IMR-90 (cell line): Measurements from ENCODE around the gene TMED8. TPM values are rescaled to one million over a fixed set of nuclear protein-coding genes. Genes with fewer than 3 reads are reported as not detected.

ENCODE experiments used
- ATAC-seq: fragments of 200-7000 bp; cut with Tn5 transposase; 2 replicates; pipeline ENCODE4 v1.9.1; 2020; ENCODE audit warnings: low read depth, mild to moderate bottlenecking, moderate library complexity
- BruUV-seq: library from RNA; stranded (reverse); fragments of 400-500 nt; replicated peaks from 2 replicates; lab custom pipeline; 2021; lab: Mats Ljungman, UMichigan
- CTCF ChIA-PET: fragments of 300-600 bp; formaldehyde crosslinking; extraction: SDS; loops from one replicate; lab custom pipeline; 2021; ENCODE audit warnings: antibody characterized with exemption; lab: Yijun Ruan, JAX
- POLR2A ChIA-PET: fragments of 300-600 bp; sonication (Branson Sonifier 250); formaldehyde crosslinking; loops from one replicate; lab custom pipeline; 2022; ENCODE audit warnings: antibody characterized with exemption; ENCODE audit not compliant: unreplicated experiment; lab: Charles Lee
- DNase-seq: peaks from one replicate; pipeline ENCODE4 v3.0.0; 2013
- H2AFZ ChIP-seq: replicated peaks from 2 replicates; pipeline ENCODE3; 2013; ENCODE audit warnings: low read length, mild to moderate bottlenecking; ENCODE audit not compliant: poor library complexity
- H2AK5ac ChIP-seq: 2 replicates; pipeline ENCODE4 v1.6.1; 2013; ENCODE audit warnings: low read depth, low read length, inconsistent platforms
- H2AK9ac ChIP-seq: replicated peaks from 2 replicates; pipeline ENCODE3; 2013; ENCODE audit warnings: mild to moderate bottlenecking, low read depth, low read length, moderate library complexity; ENCODE audit not compliant: poor library complexity
- H2BK120ac ChIP-seq: 2 replicates; pipeline ENCODE4 v1.6.1; 2013; ENCODE audit warnings: low read depth, low read length, inconsistent platforms
- H2BK15ac ChIP-seq: 3 replicates; pipeline ENCODE4 v1.6.1; 2013; ENCODE audit warnings: low read depth, low read length, inconsistent platforms
- H2BK20ac ChIP-seq: 2 replicates; pipeline ENCODE4 v1.6.1; 2013; ENCODE audit warnings: low read depth, mild to moderate bottlenecking, inconsistent platforms, low read length, moderate library complexity
- H2BK5ac ChIP-seq: 2 replicates; pipeline ENCODE4 v1.6.1; 2013; ENCODE audit warnings: mild to moderate bottlenecking, low read depth, low read length, inconsistent platforms; ENCODE audit not compliant: poor library complexity, severe bottlenecking
- H3K14ac ChIP-seq: replicated peaks from 2 replicates; pipeline ENCODE4 v1.6.1; 2013; ENCODE audit warnings: low read depth, low read length, inconsistent platforms
- H3K18ac ChIP-seq: 2 replicates; pipeline ENCODE4 v1.6.1; 2013; ENCODE audit warnings: low read depth, low read length, control low read depth
- H3K23ac ChIP-seq: 2 replicates; pipeline ENCODE4 v1.6.1; 2013; ENCODE audit warnings: low read depth, low read length, inconsistent platforms
- H3K27ac ChIP-seq: 2 replicates; pipeline ENCODE4 v1.5.1; 2013; ENCODE audit warnings: mild to moderate bottlenecking, control low read depth, low read length; ENCODE audit not compliant: insufficient read depth
- H3K27me3 ChIP-seq: 2 replicates; pipeline ENCODE4 v1.6.1; 2013; ENCODE audit warnings: low read length; ENCODE audit not compliant: control insufficient read depth, insufficient read depth
- H3K36me3 ChIP-seq: 2 replicates; pipeline ENCODE4 v1.6.1; 2013; ENCODE audit warnings: low read length, mixed read lengths; ENCODE audit not compliant: control insufficient read depth, insufficient read depth
- H3K4ac ChIP-seq: 2 replicates; pipeline ENCODE4 v1.6.1; 2013; ENCODE audit warnings: low read depth, low read length, inconsistent platforms
- H3K4me1 ChIP-seq: 2 replicates; pipeline ENCODE4 v1.6.1; 2013; ENCODE audit warnings: low read length, mixed read lengths; ENCODE audit not compliant: control insufficient read depth, insufficient read depth
- H3K4me2 ChIP-seq: 2 replicates; pipeline ENCODE4 v1.6.1; 2013; ENCODE audit warnings: low read depth, mild to moderate bottlenecking, control low read depth, low read length, moderate library complexity
- H3K4me3 ChIP-seq: 2 replicates; pipeline ENCODE4 v1.5.1; 2013; ENCODE audit warnings: low read depth, mild to moderate bottlenecking, control low read depth, low read length, moderate library complexity; ENCODE audit not compliant: insufficient read depth
- H3K56ac ChIP-seq: 2 replicates; pipeline ENCODE4 v1.6.1; 2013; ENCODE audit warnings: low read length, inconsistent platforms; ENCODE audit not compliant: insufficient read depth; ENCODE audit errors: extremely low read depth
- H3K79me1 ChIP-seq, 2 experiments: 2 replicates each; pipeline ENCODE4 v1.6.1; 2013; ENCODE audit warnings: low read length in 2 of 2, inconsistent platforms in 1 of 2, low read depth in 1 of 2
- H3K9ac ChIP-seq: 2 replicates; pipeline ENCODE4 v1.6.1; 2013; ENCODE audit warnings: low read depth, low read length, control low read depth
- H3K9me1 ChIP-seq: 2 replicates; pipeline ENCODE4 v1.6.1; 2013; ENCODE audit warnings: low read length, inconsistent platforms; ENCODE audit not compliant: insufficient read depth
- H3K9me3 ChIP-seq: 2 replicates; pipeline ENCODE4 v1.6.1; 2013; ENCODE audit warnings: low read length; ENCODE audit not compliant: control insufficient read depth, insufficient read depth
- H4K20me1 ChIP-seq: 2 replicates; pipeline ENCODE4 v1.6.1; 2013; ENCODE audit warnings: low read length, inconsistent platforms; ENCODE audit not compliant: insufficient read depth
- H4K5ac ChIP-seq: 2 replicates; pipeline ENCODE4 v1.6.1; 2013; ENCODE audit warnings: mild to moderate bottlenecking, low read depth, low read length, control low read depth
- H4K8ac ChIP-seq, 2 experiments: 2 replicates each; pipeline ENCODE4 v1.6.1; 2013; ENCODE audit warnings: low read depth in 2 of 2, low read length in 2 of 2, control low read depth in 1 of 2, inconsistent platforms in 1 of 2
- H4K91ac ChIP-seq: 2 replicates; pipeline ENCODE4 v1.6.1; 2013; ENCODE audit warnings: low read depth, low read length, inconsistent platforms; ENCODE audit not compliant: insufficient read depth
- BHLHE40 ChIP-seq: fragments of 150-350 bp; IDR thresholded peaks from 2 replicates; pipeline ENCODE4 v1.6.1; 2016; ENCODE audit warnings: mild to moderate bottlenecking, low read depth, low read length
- CEBPB ChIP-seq: IDR thresholded peaks from 2 replicates; pipeline ENCODE4 v1.6.1; 2012; ENCODE audit warnings: low read depth, low read length, improper control_type of control experiment
- CHD1 ChIP-seq: IDR thresholded peaks from 2 replicates; pipeline ENCODE4 v1.6.1; 2012; ENCODE audit warnings: low read depth, low read length, improper control_type of control experiment
- FOS ChIP-seq: fragments of 150-350 bp; IDR thresholded peaks from 2 replicates; pipeline ENCODE4 v1.6.1; 2016; ENCODE audit warnings: low read depth, low read length
- MAFK ChIP-seq: IDR thresholded peaks from 2 replicates; pipeline ENCODE4 v1.6.1; 2012; ENCODE audit warnings: low read depth, low read length, improper control_type of control experiment
- MAZ ChIP-seq: IDR thresholded peaks from 2 replicates; pipeline ENCODE4 v1.6.1; 2012; ENCODE audit warnings: low read depth, mild to moderate bottlenecking, low read length, improper control_type of control experiment, moderate library complexity, borderline replicate concordance
- MXI1 ChIP-seq: IDR thresholded peaks from 2 replicates; pipeline ENCODE4 v1.6.1; 2012; ENCODE audit warnings: low read depth, mild to moderate bottlenecking, low read length, moderate library complexity, borderline replicate concordance
- NFE2L2 ChIP-seq: fragments of 150-350 bp; IDR thresholded peaks from 2 replicates; pipeline ENCODE4 v1.6.1; 2016; ENCODE audit warnings: low read depth, mild to moderate bottlenecking, low read length
- POLR2A ChIP-seq: IDR thresholded peaks from 2 replicates; pipeline ENCODE4 v1.6.1; 2012; ENCODE audit warnings: mild to moderate bottlenecking, low read depth, low read length
- RAD21 ChIP-seq: IDR thresholded peaks from 2 replicates; pipeline ENCODE4 v1.6.1; 2012; ENCODE audit warnings: low read length, improper control_type of control experiment
- RCOR1 ChIP-seq: IDR thresholded peaks from 2 replicates; pipeline ENCODE4 v1.6.1; 2012; ENCODE audit warnings: mild to moderate bottlenecking, low read length, improper control_type of control experiment; ENCODE audit not compliant: insufficient replicate concordance
- RFX5 ChIP-seq: IDR thresholded peaks from 2 replicates; pipeline ENCODE4 v1.8.0; 2012; ENCODE audit warnings: low read depth, mild to moderate bottlenecking, low read length, moderate library complexity
- SMC3 ChIP-seq: fragments of 150-350 bp; IDR thresholded peaks from 2 replicates; pipeline ENCODE4 v1.6.1; 2016; ENCODE audit warnings: low read depth, mild to moderate bottlenecking, antibody characterized with exemption, low read length, moderate library complexity
- WGBS, 2 experiments: methylation state at CpG; one replicate each; pipeline versions ENCODE4 v1.1.5 to v1.1.7; 2013; ENCODE audit warnings: missing lambda C conversion rate in 2 of 2; ENCODE audit not compliant: insufficient read length in 1 of 2; ENCODE audit errors: extremely low coverage in 2 of 2; 5-methylcytosine and 5-hydroxymethylcytosine counted together
- dilution Hi-C: fragments of 300-500 bp; cut with HindIII; formaldehyde crosslinking; loops from one replicate; pipeline ENCODE4 v1.14.3; 2018; ENCODE audit warnings: low sequenced_read_pairs; ENCODE audit not compliant: unreplicated experiment
- in situ Hi-C: fragments of 300-500 bp; cut with MboI; formaldehyde crosslinking; loops from 3 replicates; pipeline ENCODE4 v1.14.3; 2019; ENCODE audit warnings: low sequenced_read_pairs, inconsistent platforms, mixed read lengths
- intact Hi-C: fragments of 100-400 bp; cut with micrococcal nuclease; formaldehyde crosslinking; loops from 2 replicates; pipeline ENCODE4 v1.10.0; 2022
- polyA plus RNA-seq, 3 experiments: library from polyadenylated mRNA; depleted of rRNA; stranded (reverse); fragments of >200 nt; gene quantifications; 2 replicates each; pipeline ENCODE4 v1.2.3, GENCODE V29; 2012; ENCODE audit warnings: low replicate concordance in 1 of 3
- total RNA-seq: library from RNA; depleted of rRNA; stranded (reverse); fragments of >200 nt; gene quantifications from 2 replicates; pipeline ENCODE4 v1.2.3, GENCODE V29; 2012
- TF ChIP-seq, protein P1 (sequence below): conservative IDR thresholded peaks from 2 replicates; pipeline ENCODE4 v1.5.1; 2012; ENCODE audit warnings: mild to moderate bottlenecking, low read depth, low read length, improper control_type of control experiment
- TF ChIP-seq, protein P2 (sequence below): fragments of 150-350 bp; IDR thresholded peaks from 2 replicates; pipeline ENCODE4 v1.6.1; 2016; ENCODE audit warnings: low read depth, mild to moderate bottlenecking, low read length, moderate library complexity, borderline replicate concordance
- TF ChIP-seq, protein P3 (sequence below): fragments of 150-350 bp; IDR thresholded peaks from 2 replicates; pipeline ENCODE4 v1.6.1; 2017; ENCODE audit warnings: mild to moderate bottlenecking, antibody characterized with exemption, low read length, low read depth

TMED8 gene
- total and polyA plus RNA-seq, 2 of the 4 experiments (the other 2 are of a cell fraction) = 2.2 to 5.0 TPM

DNA sequence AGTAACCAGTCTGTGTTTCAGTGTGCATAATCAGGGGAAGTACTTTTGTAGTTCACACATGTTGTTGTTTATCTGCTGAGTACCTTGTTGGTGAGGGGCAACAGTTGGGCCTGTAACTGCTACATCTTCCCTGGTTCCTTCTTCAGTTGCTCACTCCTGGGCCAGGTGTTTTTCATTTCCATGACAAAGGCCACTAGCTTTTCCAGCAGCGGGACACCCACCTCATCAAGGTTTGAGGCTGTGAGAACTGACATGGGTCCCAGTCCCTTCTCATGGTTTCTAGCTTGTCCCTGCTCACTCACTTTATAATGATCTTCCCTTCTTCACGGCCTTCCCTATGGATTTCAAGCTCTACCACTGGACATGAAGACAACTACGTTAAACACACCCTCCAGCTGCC lies 48.0 kb upstream of the TMED8 start:
- no peak overlapping the region for H2BK5ac ChIP-seq
- ChIA-PET CTCF (interaction anchor here (1.4 kb wide), 1 partner anchor 22 kb away, joined by 3 read pairs; no protein-coding TSS in a partner anchor), POLR2A (no interaction called here)
- H3K9me3 ChIP-seq = peaks cover under 1% of the 10 kb centered on the region; the same call in 1 of the 2 replicates
- H3K14ac ChIP-seq = no peak overlapping the region
- no peak overlapping the region for H2AK5ac ChIP-seq
- ATAC-seq = no peak
- no peak overlapping the region for H4K5ac ChIP-seq
- no peaks in the 10 kb centered on the region for H4K20me1 ChIP-seq
- no peak overlapping the region for H3K56ac ChIP-seq
- no peaks in the 10 kb centered on the region for H3K4me1 ChIP-seq
- no peak overlapping the region for H4K8ac ChIP-seq
- no peak overlapping the region for H3K23ac ChIP-seq
- H3K4me2 ChIP-seq = no peak overlapping the region
- no peak overlapping the region for H2AK9ac ChIP-seq
- no peak overlapping the region for H2AFZ ChIP-seq
- no peak overlapping the region for H3K4ac ChIP-seq
- TF ChIP-seq, protein P1, sequence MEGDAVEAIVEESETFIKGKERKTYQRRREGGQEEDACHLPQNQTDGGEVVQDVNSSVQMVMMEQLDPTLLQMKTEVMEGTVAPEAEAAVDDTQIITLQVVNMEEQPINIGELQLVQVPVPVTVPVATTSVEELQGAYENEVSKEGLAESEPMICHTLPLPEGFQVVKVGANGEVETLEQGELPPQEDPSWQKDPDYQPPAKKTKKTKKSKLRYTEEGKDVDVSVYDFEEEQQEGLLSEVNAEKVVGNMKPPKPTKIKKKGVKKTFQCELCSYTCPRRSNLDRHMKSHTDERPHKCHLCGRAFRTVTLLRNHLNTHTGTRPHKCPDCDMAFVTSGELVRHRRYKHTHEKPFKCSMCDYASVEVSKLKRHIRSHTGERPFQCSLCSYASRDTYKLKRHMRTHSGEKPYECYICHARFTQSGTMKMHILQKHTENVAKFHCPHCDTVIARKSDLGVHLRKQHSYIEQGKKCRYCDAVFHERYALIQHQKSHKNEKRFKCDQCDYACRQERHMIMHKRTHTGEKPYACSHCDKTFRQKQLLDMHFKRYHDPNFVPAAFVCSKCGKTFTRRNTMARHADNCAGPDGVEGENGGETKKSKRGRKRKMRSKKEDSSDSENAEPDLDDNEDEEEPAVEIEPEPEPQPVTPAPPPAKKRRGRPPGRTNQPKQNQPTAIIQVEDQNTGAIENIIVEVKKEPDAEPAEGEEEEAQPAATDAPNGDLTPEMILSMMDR = no peak
- TF ChIP-seq RCOR1 = no peak
- no peak for TF ChIP-seq POLR2A
- no peak for TF ChIP-seq RFX5
- no peak for TF ChIP-seq MAFK
- no peak for TF ChIP-seq BHLHE40
- no peak for TF ChIP-seq CEBPB
- TF ChIP-seq NFE2L2 = no peak
- TF ChIP-seq, protein P2, sequence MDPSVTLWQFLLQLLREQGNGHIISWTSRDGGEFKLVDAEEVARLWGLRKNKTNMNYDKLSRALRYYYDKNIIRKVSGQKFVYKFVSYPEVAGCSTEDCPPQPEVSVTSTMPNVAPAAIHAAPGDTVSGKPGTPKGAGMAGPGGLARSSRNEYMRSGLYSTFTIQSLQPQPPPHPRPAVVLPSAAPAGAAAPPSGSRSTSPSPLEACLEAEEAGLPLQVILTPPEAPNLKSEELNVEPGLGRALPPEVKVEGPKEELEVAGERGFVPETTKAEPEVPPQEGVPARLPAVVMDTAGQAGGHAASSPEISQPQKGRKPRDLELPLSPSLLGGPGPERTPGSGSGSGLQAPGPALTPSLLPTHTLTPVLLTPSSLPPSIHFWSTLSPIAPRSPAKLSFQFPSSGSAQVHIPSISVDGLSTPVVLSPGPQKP = no peak
- TF ChIP-seq CHD1 = no peak
- no peak for TF ChIP-seq FOS
- TF ChIP-seq SMC3 = no peak
- TF ChIP-seq MXI1 = no peak
- TF ChIP-seq, protein P3, sequence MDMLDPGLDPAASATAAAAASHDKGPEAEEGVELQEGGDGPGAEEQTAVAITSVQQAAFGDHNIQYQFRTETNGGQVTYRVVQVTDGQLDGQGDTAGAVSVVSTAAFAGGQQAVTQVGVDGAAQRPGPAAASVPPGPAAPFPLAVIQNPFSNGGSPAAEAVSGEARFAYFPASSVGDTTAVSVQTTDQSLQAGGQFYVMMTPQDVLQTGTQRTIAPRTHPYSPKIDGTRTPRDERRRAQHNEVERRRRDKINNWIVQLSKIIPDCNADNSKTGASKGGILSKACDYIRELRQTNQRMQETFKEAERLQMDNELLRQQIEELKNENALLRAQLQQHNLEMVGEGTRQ = no peak
- no peak for TF ChIP-seq RAD21
- TF ChIP-seq MAZ = no peak
- intact Hi-C loops = no loop called here
- no peaks in the 10 kb centered on the region for H3K79me1 ChIP-seq
- no peak overlapping the region for H3K4me3 ChIP-seq
- no TSS peak for BruUV-seq
- no peak overlapping the region for H3K18ac ChIP-seq
- in situ Hi-C loops = no loop called here
- dilution Hi-C loops = no loop called here
- H3K27me3 ChIP-seq = no peaks in the 10 kb centered on the region
- no peak overlapping the region for H2BK15ac ChIP-seq
- H2BK20ac ChIP-seq = no peak overlapping the region
- no peak overlapping the region for H2BK120ac ChIP-seq
- no peak overlapping the region for H3K9ac ChIP-seq
- no peak overlapping the region for H4K91ac ChIP-seq
- no peak for DNase-seq
- H3K9me1 ChIP-seq = no peaks in the 10 kb centered on the region
- peaks cover 48% of the 10 kb centered on the region for H3K36me3 ChIP-seq
- no peak overlapping the region for H3K27ac ChIP-seq
- WGBS, 2 experiments = no CpG with 5 or more reads among the region's 3 CpGs
